ENCODE results near the gene SPTBN5. TPM values are rescaled to one million over a fixed set of nuclear protein-coding genes. Genes with fewer than 3 reads are reported as not detected.

Gene SPTBN5
- total and polyA plus RNA-seq, 3 donors from 2014 or later, result 1.4 to 3.1 (median 1.4) TPM

- Histone ChIP-seq H3K27ac (no peak overlapping the region), H3K9me3 (no peaks in the 10 kb centered on the region), H3K4me3 (no peak overlapping the region), H3K36me3 (ENCODE audit: low read depth, missing control alignments) (no peaks in the 10 kb centered on the region), H3K4me1 (peaks cover 12% of the 10 kb centered on the region), H3K27me3 (no peaks in the 10 kb centered on the region)
- 69 to 81% methylated on average over 2 to 22 of the region's 22 CpGs for WGBS, 2 donors
- intact Hi-C loops (cut with DNase I; ENCODE audit: low total_unique reads), result no loop called here
- peak; percentile 56 for DNase-seq
- TF ChIP-seq, protein P1, sequence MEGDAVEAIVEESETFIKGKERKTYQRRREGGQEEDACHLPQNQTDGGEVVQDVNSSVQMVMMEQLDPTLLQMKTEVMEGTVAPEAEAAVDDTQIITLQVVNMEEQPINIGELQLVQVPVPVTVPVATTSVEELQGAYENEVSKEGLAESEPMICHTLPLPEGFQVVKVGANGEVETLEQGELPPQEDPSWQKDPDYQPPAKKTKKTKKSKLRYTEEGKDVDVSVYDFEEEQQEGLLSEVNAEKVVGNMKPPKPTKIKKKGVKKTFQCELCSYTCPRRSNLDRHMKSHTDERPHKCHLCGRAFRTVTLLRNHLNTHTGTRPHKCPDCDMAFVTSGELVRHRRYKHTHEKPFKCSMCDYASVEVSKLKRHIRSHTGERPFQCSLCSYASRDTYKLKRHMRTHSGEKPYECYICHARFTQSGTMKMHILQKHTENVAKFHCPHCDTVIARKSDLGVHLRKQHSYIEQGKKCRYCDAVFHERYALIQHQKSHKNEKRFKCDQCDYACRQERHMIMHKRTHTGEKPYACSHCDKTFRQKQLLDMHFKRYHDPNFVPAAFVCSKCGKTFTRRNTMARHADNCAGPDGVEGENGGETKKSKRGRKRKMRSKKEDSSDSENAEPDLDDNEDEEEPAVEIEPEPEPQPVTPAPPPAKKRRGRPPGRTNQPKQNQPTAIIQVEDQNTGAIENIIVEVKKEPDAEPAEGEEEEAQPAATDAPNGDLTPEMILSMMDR (IDR thresholded peaks at IDR 0.05), result no peak
- TF ChIP-seq POLR2A (IDR thresholded peaks at IDR 0.05), result no peak
Measured at GRCh38 chr15:41892621-41893421, 1.0 kb downstream of the SPTBN5 start.

DNA sequence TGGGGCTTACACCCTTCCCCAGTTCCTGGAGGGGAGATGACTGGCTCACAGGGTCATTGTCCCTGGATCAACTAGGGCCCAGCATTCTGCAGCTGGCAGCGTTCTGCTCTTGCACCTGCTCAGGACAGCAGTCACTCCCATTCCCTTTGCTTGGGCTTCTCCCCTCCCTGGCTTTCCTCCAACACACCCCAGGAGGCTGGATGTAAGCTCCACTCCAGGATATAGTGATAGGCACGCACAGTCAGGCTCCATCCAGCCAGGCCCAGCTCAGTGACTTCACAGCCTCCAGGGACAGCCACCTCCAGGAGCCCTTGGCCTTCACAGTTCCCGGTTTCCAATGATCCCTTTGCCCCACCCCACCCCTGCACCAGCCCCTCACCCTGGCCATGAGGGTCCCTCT is 1.9 kb downstream of the SPTBN5 start:
- no peak for DNase-seq
- H3K27ac ChIP-seq, result no peak overlapping the region
- TF ChIP-seq, protein P1 (IDR thresholded peaks at IDR 0.05), result no peak
- TF ChIP-seq POLR2A (IDR thresholded peaks at IDR 0.05), result no peak
- no peaks in the 10 kb centered on the region for H3K36me3 ChIP-seq (ENCODE audit: low read depth, missing control alignments)
- intact Hi-C loops (cut with DNase I; ENCODE audit: low total_unique reads), result no loop called here
- WGBS, 2 donors, result 86% methylated on average over 2 to 3 of the region's 3 CpGs
- H3K27me3 ChIP-seq, result no peaks in the 10 kb centered on the region
- H3K9me3 ChIP-seq, result no peaks in the 10 kb centered on the region
- H3K4me1 ChIP-seq, result peaks cover 12% of the 10 kb centered on the region
- no peak overlapping the region for H3K4me3 ChIP-seq

DNA sequence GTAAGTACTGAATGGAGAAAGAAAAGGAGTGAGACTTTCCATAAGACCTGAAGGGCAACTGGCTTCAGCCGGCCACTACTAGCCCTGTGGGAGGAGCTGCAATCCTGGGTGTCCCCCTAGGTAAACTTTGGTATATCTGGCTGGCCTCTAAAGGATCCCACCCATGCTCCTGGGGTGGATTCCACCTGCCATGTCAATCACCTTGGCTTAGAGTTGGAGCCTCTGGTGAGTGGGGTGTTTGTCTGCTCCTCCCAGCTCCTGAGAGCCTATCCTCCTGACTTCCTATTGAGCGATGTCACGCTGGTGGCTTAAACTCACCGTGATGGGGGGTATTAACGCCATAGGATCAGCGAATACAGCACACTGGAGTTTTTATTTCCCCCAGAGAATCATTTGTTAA is 2.6 kb downstream of the SPTBN5 start:
- no peaks in the 10 kb centered on the region for H3K36me3 ChIP-seq (ENCODE audit: low read depth, missing control alignments)
- intact Hi-C loops (cut with DNase I; ENCODE audit: low total_unique reads), result no loop called here
- TF ChIP-seq POLR2A (IDR thresholded peaks at IDR 0.05), result no peak
- TF ChIP-seq, protein P1 (IDR thresholded peaks at IDR 0.05), result no peak
- H3K4me1 ChIP-seq, result peaks cover 12% of the 10 kb centered on the region
- no peak overlapping the region for H3K4me3 ChIP-seq
- no peaks in the 10 kb centered on the region for H3K9me3 ChIP-seq
- H3K27me3 ChIP-seq, result no peaks in the 10 kb centered on the region
- H3K27ac ChIP-seq, result no peak overlapping the region
- 93 to 96% methylated on average over 6 of the region's 6 CpGs for WGBS, 2 donors
- DNase-seq, result no peak

DNA sequence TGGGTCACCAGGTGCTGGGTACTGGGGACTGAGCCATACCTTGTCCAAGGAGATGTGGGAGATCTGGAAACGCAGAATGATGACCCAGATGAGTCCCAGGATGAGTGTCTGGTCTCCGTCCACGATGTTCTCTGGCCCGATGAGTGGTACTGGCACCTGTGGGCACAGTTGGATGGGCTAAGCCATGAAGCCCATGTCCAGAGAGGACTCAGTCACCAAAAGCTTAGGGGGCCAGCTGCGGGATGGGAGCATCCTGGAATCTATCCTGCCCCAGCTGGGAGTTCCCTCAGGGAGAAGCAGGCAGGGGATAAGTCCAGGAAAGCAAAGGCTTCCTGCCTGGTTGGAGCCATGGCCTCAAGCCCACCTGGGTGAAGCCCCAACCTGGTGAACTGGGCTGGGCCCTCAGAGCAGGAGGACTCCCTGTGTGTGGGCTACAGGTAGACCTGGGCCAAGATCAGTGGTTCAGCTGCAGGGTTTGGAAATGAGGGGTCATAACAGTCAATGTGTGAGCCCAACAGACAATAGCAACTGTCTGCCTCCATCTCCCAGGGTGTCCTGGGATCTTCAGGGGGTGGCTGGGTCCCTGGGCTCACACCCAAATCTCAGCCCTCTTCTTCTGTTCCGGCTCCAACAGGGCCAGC is 3.7 kb downstream of the SPTBN5 start:
- TF ChIP-seq POLR2A (IDR thresholded peaks at IDR 0.05), result no peak
- TF ChIP-seq, protein P1 (IDR thresholded peaks at IDR 0.05), result no peak

More for the DNA sequence above, 3.7 kb downstream of the SPTBN5 start:
- no peaks in the 10 kb centered on the region for H3K9me3 ChIP-seq
- H3K4me1 ChIP-seq, result peaks cover 12% of the 10 kb centered on the region
- H3K27ac ChIP-seq, result no peak overlapping the region
- H3K36me3 ChIP-seq (ENCODE audit: low read depth, missing control alignments), result no peaks in the 10 kb centered on the region
- intact Hi-C loops (cut with DNase I; ENCODE audit: low total_unique reads), result no loop called here
- H3K27me3 ChIP-seq, result no peaks in the 10 kb centered on the region
- no peak overlapping the region for H3K4me3 ChIP-seq
- DNase-seq, result no peak
- WGBS, 2 donors, result 93% methylated on average over 6 of the region's 6 CpGs; no CpG with 5 or more reads in 1 of the 2 donors

Data from testis (tissue), 3 donors.